GM12878 (cell line): ENCODE measurements around the gene SORL1.

Source experiments
- ELK1 ChIP-seq: IDR thresholded peaks from 2 replicates; pipeline ENCODE4 v1.6.1; 2012; ENCODE audit warnings: low read depth, low read length, improper control_type of control experiment
- HDGF ChIP-seq: fragments of 450-650 bp; IDR thresholded peaks from 2 replicates; pipeline ENCODE4 v1.6.1; 2016; ENCODE audit warnings: antibody characterized with exemption
- KAT2A ChIP-seq: conservative IDR thresholded peaks from 2 replicates; pipeline ENCODE4 v1.6.1; 2011; ENCODE audit warnings: low read depth, low read length; ENCODE audit not compliant: control insufficient read depth
- TF ChIP-seq, protein P1 (sequence below), 3 experiments: IDR thresholded peaks in 2 of 3; conservative IDR thresholded peaks in 1 of 3; 2 replicates each; pipeline ENCODE4 v1.5.1; 2011; ENCODE audit warnings: low read depth in 3 of 3, low read length in 3 of 3, mild to moderate bottlenecking in 3 of 3, control low read depth in 2 of 3, moderate library complexity in 2 of 3, inconsistent platforms in 1 of 3, mixed read lengths in 1 of 3; ENCODE audit not compliant: control insufficient read depth in 2 of 3, insufficient read depth in 1 of 3; ENCODE audit errors: extremely low read depth in 1 of 3
- TF ChIP-seq, protein P2 (sequence below): IDR thresholded peaks from 2 replicates; pipeline ENCODE4 v1.6.1; 2012; ENCODE audit warnings: low read length, inconsistent platforms

GRCh38 chr11:121417607-121418006 lies 34.5 kb upstream of the SORL1 start:
- TF ChIP-seq HDGF (no peak), ELK1 (no peak), KAT2A (no peak)
- TF ChIP-seq, protein P1, sequence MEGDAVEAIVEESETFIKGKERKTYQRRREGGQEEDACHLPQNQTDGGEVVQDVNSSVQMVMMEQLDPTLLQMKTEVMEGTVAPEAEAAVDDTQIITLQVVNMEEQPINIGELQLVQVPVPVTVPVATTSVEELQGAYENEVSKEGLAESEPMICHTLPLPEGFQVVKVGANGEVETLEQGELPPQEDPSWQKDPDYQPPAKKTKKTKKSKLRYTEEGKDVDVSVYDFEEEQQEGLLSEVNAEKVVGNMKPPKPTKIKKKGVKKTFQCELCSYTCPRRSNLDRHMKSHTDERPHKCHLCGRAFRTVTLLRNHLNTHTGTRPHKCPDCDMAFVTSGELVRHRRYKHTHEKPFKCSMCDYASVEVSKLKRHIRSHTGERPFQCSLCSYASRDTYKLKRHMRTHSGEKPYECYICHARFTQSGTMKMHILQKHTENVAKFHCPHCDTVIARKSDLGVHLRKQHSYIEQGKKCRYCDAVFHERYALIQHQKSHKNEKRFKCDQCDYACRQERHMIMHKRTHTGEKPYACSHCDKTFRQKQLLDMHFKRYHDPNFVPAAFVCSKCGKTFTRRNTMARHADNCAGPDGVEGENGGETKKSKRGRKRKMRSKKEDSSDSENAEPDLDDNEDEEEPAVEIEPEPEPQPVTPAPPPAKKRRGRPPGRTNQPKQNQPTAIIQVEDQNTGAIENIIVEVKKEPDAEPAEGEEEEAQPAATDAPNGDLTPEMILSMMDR (IDR thresholded peaks at IDR 0.05 in 2 of 3, conservative IDR thresholded peaks at IDR 0.05 in 1 of 3; ENCODE audit: control insufficient read depth in 2 of 3, extremely low read depth in 1 of 3, insufficient read depth in 1 of 3, low read depth in 3 of 3, low read length in 3 of 3) = no peak
- TF ChIP-seq, protein P2, sequence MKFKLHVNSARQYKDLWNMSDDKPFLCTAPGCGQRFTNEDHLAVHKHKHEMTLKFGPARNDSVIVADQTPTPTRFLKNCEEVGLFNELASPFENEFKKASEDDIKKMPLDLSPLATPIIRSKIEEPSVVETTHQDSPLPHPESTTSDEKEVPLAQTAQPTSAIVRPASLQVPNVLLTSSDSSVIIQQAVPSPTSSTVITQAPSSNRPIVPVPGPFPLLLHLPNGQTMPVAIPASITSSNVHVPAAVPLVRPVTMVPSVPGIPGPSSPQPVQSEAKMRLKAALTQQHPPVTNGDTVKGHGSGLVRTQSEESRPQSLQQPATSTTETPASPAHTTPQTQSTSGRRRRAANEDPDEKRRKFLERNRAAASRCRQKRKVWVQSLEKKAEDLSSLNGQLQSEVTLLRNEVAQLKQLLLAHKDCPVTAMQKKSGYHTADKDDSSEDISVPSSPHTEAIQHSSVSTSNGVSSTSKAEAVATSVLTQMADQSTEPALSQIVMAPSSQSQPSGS = no peak
